GM20000 (cell line): ENCODE data around the gene HIVEP3.

Source experiments
- DNase-seq: peaks from one replicate; pipeline ENCODE4 v3.0.0; 2012; ENCODE audit warnings: low spot score
- TF ChIP-seq, protein P1 (sequence below): IDR thresholded peaks from 2 replicates; pipeline ENCODE4 v1.5.1; 2012; ENCODE audit warnings: mild to moderate bottlenecking, control low read depth; ENCODE audit errors: extremely low read depth, missing control alignments

HIVEP3 gene

DNA sequence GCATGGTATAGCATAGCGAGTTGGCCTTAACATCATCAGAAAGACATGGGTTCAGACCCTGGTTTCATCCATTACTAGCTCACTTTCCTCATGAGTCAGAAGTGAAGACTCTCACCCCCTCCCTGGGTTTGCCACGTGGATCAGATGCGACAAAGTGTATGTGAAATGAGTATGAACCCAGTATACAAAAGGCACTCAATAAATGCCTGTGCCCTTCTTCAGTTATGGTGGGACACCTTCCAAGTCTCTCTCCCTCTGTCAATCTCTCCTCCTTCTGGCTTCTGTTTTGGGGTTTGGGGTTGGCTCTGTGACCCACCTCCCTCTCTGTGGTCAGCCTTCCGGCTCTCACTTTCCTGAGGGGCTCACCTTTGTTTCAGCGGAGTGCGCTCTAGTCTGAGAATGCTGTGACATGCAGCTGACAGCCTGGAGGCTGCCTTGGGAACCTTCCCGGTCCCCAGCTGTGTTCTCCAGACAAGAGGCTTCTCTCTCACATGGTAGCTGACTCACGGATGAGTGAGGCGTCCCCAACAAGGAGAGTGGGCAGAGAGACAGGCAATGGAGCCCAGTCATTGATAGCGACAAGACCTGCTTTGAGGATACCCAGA, 279.3 kb downstream of the HIVEP3 start:
- peak; percentile 63 for DNase-seq
- TF ChIP-seq, protein P1, sequence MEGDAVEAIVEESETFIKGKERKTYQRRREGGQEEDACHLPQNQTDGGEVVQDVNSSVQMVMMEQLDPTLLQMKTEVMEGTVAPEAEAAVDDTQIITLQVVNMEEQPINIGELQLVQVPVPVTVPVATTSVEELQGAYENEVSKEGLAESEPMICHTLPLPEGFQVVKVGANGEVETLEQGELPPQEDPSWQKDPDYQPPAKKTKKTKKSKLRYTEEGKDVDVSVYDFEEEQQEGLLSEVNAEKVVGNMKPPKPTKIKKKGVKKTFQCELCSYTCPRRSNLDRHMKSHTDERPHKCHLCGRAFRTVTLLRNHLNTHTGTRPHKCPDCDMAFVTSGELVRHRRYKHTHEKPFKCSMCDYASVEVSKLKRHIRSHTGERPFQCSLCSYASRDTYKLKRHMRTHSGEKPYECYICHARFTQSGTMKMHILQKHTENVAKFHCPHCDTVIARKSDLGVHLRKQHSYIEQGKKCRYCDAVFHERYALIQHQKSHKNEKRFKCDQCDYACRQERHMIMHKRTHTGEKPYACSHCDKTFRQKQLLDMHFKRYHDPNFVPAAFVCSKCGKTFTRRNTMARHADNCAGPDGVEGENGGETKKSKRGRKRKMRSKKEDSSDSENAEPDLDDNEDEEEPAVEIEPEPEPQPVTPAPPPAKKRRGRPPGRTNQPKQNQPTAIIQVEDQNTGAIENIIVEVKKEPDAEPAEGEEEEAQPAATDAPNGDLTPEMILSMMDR, result no peak

DNA sequence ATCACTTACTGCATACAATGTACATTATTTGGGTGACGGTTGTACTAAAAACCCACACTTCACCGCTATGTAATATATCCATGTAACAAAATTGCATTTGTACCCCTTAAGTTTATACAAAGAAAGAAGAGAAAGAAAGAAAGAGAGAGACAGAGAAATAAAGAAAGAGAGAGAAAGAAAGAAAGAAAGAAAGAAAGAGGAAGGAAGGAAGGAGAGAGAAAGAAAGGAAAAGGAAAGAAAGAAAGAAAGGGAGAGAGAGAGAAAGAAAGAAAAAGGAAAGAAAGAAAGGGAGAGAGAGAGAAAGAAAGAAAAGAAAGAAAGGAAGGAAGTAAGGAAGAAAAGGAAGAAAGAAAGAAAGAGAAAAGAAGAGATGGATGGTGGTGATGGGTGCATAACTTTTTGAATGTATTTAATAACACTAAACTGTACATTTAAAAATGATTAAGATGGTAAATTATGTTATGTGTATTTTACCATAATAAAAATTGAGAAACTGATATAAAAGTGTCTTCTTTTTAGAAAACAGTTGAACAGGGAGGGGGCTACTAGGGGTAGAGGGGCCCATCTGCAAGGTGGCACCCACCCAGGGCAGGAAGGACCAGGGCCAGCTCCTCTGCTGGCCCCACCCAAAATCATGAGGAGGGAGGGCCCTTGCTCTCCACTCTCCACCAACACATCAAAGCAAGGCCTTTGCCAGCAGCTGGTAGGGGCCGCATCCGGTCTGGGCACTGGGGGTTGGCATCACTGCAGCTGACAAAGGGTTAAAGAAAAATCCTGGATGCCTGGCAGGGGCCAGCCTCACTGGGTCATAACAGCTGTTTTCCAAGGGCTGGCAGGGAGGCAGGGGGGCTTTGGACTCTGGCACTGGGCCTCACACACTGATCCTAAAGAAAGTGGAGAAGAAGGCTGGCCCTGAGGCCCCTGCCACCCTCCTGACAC, 280.4 kb downstream of the HIVEP3 start:
- no peak for DNase-seq
- TF ChIP-seq, protein P1, result no peak

DNA sequence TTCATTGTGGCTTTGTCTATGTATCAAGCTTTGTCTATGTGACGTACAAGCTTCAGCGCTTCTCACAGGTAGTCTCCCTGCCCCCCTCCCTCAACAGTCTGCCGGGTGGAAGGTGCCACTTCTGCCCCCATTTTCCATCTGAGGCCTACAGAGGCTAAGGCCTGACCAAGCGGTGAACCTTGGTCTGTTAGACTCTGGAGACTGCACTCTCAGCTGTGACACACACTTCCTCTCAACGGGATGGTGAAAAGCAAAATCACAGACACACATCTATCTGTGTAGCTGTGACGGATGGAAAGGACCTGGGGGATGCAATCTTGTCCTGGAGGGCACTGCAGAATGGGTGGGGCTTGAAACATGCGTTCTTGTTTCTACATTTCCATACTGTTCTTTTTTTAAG, 281.4 kb downstream of the HIVEP3 start:
- TF ChIP-seq, protein P1, result no peak

DNA sequence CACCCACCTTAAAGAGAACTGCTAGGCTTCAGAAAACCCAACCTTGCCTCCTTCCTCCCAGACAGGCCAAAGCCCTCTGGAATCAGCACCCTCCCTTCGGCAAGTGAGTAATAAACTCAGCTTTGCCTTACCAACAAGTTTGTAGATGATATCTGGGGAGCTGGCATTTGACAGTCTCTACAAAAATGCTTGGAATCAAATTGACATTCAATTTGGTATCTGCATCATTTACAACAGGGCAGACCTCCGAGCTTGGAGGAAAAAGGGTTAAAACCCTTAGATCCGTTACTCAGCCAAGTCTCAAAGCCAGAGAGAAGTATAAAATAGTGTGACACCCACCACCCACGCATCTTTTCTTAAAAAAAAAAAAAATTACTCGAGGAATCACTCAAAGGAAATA, 285.0 kb downstream of the HIVEP3 start:
- DNase-seq, result no peak
- TF ChIP-seq, protein P1, result no peak

More for the DNA sequence above, 281.4 kb downstream of the HIVEP3 start:
- no peak for DNase-seq

DNA sequence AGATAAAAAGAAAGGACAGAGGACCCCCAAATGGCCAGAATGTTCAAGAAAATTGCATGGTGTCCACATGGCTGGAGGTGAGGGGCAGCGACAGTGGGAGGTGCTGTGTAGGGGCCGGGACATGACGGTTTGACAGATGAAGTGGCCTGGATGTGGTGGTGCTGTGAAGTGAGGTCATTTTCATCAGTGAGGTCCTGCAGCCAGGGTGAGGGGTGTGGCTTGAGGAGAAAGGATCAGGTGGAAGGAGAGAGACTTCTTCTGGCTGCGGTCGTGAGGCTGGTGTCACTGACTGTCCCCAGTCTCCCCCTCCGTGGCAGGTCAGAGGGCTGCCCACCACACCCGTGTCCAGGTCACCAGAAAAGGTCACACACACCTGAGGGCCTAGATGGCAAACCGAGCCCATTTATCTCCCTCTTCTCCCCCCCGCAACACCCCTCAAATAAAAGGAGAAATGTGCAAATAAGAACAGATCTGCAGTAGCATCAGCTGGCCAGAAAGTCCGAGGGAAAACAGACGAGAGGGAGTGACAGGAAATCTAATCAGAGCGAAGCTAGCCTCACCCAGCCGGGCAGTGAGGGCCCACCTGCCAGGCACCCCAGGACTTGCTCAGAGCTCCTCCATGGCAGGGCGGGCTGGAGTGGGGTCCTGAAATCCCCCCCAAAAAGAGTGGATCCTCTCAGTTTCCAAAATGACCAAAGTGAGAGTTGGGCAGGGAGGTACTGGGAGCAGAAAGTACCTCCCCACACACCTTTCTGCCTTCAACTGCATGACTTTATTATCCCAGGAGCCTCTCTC, 285.7 kb downstream of the HIVEP3 start:
- no peak for DNase-seq
- TF ChIP-seq, protein P1, result no peak

DNA sequence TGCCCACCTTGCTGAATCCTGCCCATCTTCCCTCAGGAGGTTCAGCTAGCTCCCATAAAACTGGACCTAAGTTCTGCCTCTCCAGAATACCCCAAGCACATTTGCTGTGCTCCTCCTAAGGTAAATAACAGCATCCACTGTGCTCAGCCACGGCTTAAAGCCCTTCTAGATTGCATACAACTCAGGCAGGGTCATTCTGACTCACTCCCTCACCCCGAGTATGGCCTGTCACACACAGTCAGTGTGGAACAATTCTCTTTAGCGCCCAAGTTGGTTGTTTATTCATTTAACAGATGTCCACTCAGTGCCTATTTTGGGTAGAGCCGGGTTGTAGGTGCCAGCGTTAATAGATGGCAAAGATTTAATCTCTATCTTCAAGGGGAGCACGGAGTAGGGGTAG, 286.8 kb downstream of the HIVEP3 start:
- TF ChIP-seq, protein P1, result no peak
- no peak for DNase-seq
